HG03196 (cell line): Measurements from ENCODE around the gene TTC7B.

Source experiments
- ATAC-seq: cut with Tn5 transposase; IDR thresholded peaks from one replicate; pipeline ENCODE4 v1.9.1; 2021; ENCODE audit not compliant: unreplicated experiment

Gene TTC7B

DNA sequence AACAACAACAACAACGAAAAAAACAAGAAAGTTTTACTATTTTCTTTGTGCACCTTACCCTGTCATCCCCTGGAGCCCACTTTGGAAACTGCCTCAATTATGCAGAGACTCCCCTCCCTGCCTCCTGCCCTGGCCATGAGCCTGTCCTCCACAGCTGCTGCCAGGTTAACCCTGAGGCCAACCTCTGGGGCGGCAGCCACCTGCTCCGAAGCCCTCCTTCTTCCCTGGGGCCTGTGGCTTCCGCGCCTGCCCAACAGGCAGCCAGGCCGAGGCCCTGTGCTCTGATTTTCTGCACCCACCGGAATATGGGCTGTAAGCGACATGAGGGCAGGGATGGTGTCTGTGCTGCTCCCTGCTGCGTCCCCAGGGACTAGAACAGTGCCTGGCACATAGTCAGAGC lies 236.4 kb downstream of the TTC7B start:
- no peak for ATAC-seq

- no peak for ATAC-seq
Measured at GRCh38 chr14:90579088-90579487, 237.1 kb downstream of the TTC7B start.

DNA sequence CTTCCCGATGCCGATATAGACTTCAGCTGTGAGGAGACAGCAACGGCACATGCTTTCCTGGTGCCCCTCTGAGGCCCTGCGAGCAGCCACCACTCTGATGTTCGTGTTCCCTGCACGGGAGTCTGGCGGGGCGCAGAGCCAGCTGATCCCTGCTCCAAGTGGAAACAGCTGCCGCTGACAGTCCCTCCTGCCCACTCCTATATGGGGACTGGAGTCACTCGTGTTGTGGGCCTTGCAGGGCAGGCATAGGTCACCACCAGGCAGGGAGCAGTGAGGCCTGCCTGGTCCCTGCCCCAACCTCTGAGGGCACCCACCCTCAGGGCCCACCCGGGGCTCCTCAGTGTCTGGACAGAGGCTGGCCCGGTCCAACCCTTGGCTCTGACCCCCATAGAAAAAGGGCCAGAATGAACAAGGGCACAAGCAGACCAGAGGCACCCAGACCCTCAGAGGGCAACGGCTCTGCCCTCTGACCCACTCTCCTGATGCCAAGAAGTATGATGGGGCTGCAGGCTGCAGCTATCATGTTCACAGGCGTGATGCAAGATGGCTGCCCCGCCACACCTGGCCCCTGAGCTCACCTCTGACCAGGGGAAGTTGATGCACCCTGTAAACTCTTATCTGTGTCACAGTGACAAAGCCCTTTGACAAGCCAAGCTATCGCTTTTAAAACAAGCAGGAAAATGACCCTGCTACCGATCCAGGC lies 237.8 kb downstream of the TTC7B start:
- no peak for ATAC-seq

DNA sequence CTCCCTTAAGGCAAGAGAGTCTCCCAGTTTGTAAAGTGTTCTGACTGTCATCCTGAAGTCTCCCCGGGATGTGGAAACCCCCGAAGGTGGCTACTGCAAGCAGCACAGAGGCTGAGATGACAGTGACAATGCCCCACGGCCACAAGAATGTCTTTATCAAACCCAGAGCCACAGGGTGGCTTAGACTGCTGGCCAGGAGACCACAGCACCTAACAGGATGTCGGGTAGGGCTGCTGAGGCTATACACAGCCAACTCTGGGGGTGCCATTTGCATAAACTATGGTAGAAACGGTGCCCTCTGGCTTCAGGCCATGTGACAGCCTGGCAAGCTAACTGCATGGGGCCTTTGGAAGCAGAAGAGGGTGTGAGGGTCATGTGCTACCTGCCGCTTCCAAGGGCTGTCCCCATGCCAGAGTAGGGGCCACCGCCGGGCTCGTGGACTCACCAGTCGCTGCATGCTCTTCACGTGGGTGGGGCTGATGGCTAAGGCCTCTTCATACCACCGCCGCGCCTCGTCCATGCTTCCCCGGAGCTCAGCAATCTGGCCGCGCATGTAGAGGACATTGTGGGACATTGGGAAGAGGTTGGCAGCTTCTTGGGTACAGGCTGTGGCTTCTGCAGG lies 238.5 kb downstream of the TTC7B start:
- no peak for ATAC-seq

GRCh38 chr14:90576981-90577660 lies 239.1 kb downstream of the TTC7B start:
- ATAC-seq: no peak

DNA sequence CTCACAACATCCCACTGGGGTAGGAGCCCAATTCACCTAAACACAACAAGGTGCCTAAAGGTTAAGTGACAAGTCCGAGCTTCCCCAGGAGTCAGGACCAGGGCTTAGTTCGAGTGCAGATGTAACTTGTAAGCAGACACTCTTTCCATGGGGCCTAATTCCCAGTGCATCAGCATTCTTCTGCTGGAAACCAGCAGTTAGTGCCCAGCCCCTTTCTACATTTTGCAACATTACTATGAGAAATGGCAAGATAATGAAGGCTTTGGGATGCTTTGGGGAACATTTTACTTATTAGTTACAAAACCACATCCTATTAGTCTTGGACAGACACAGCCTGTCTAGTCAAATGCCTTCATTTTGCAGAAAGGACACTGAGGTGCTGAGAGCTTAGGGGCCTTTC lies 239.6 kb downstream of the TTC7B start:
- ATAC-seq: no peak

DNA sequence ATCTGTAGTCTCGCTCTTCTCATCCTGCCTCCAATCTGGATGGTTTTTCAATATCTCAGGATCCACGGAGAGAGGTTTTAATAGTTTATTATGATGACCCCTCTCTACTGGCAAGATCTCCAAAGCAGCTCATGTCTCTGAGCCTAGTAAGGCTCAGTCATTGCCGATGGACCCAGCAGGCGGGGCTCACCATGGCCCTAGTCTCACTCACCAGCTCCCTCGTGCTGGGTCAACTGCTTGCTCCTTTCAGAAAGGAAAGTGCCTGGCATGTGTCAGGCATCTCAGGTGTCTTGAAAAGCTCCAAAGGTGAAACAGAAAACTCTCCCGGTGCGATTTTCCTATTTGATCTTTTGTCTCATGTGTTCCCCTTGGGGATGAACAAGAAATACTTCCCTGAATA lies 240.4 kb downstream of the TTC7B start:
- no peak for ATAC-seq

DNA sequence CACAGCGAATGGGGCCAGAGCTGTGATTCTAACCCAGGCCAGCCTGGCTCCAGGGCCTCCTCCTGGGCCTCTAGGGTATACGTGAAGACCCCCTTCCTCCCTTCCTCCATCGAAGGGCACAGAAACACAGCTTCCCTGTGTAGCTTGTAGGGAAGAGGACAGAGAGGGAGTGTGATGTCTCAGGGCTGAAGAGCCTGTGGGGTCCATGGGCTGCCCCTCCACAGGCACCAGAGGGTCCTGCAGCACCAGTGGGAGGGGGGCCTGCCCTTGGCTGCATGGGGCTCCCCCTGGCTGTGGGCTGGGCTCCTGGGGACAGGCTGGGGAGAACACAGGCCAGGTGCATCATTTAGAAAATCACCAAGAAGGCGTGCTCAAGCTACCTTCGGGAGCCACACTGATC lies 240.9 kb downstream of the TTC7B start:
- no peak for ATAC-seq

DNA sequence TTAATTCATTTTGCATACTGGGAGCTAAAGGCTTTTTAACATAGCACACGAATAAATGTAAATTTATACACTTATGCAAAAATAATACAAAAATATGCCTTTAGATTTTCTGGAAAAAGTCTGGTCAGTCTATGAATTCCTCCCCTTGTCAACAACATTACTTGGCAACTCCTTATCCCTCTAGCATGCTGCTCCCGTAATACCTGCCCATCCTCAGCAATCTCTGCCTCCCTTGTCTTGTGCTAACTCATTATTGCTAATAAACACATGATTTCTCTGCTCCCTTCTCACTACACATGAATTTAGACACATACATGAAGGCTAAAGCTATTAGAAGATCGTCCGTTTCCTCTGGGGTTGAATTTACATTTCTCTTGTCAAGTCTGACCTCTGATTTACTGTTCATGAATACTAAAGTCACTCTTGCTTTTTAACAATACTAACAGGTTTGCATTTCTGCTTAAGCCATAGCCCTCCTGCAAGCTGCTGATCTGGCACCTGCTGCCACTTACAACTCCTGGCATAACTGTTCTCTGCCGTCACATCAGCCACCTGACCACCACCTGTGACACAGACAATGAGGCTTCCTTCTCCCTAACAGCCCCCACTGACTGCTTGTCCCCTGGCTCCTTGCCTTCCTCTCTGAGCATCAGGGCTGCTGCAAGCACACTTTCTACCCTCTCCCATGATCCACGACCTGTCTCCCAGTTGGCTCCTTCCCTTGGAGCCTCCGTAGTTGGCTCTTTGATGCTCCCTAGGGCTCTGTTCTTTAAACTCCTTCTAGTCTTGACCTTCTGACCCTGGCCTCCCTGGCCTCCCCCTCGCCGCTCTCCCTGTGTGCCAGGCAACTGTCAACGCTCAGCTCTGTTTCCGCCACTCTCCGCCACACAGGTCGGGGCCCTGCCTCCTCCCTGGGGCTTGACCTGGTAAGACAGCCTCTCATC lies 241.8 kb downstream of the TTC7B start:
- ATAC-seq: no peak

- ATAC-seq: no peak
Measured at GRCh38 chr14:90573385-90574105, 242.7 kb downstream of the TTC7B start.

GRCh38 chr14:90572441-90573150 lies 243.6 kb downstream of the TTC7B start:
- no peak for ATAC-seq

GRCh38 chr14:90571149-90571947 lies 244.9 kb downstream of the TTC7B start:
- ATAC-seq: no peak

- ATAC-seq: no peak
Measured at GRCh38 chr14:90570461-90570860, 245.8 kb downstream of the TTC7B start.

DNA sequence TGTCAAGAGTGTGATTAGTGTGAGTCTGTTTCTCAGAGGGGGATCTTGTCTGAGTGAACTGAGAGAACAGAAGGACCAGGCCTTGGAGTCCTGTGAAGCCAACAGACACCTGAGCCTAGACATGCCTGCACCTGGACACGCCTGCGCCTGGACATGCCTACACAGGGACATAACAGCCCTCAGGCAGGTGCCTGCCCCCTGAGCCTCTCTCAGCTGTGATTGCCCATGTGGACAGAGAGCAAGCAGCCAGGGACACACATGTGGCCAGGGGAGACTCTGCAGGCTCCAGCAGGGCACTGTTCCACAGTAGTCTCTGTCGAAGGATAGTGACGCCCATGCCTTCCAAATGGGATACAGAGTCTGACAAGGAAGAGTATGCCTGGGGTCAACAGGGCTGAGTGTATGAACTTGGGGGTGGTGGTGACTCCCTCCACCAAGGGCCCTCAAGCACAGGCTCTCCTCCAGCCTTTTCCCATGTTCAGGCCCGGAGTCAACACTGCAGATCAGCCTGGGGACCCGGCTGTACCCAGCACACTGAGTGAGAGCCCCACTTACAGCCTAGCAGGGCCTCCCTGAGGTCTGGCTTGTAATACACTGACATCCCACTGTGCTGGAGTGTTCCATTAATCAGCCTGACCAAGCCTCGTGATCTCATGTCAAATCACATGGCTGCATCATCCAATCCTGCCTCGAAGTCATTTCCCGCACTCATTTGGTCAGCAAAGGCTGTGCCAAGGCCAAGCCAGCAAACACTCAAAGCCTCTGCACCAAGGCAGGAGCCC lies 246.4 kb downstream of the TTC7B start:
- no peak for ATAC-seq

- ATAC-seq: no peak
Measured at GRCh38 chr14:90569201-90569600, 247.0 kb downstream of the TTC7B start.

- no peak for ATAC-seq
Measured at GRCh38 chr14:90568405-90568804, 247.8 kb downstream of the TTC7B start.

DNA sequence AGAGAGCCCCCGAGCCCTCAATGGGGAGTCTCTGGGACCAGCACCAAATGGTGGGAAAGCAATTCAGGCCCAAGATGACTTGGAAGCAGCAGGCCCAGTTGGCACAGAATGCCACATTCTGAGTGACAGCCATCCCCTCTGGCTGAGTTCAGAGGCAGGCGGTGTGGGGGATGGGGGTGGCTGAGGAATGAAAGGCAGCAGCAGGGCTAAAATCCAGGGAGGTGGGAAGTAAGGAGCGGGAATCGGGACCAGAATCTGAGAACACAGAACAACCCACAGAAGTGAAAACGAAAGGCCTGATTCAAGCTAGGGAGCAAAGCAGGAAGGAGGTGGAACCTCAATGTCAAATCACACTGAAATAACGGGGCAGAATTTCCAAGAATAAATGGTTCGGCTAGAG lies 248.2 kb downstream of the TTC7B start:
- ATAC-seq: no peak

GRCh38 chr14:90567191-90567590 lies 249.0 kb downstream of the TTC7B start:
- ATAC-seq: no peak
